Fibroblast of the aortic adventitia (primary cell): ENCODE measurements around the gene CR1L. TPM values are rescaled to one million over a fixed set of nuclear protein-coding genes. Genes with fewer than 3 reads are reported as not detected.
A peak's percentile ranks its signal among the peaks of the same experiment; 100 is the strongest.

Experiments
- DNase-seq: peaks from one replicate; pipeline ENCODE4 v3.0.0-alpha.2; 2010; ENCODE audit warnings: low read depth
- H3K4me3 ChIP-seq: 2 replicates; pipeline ENCODE4 v1.5.1; 2011; ENCODE audit warnings: low read depth, mild to moderate bottlenecking, control low read depth, low read length, moderate library complexity
- total RNA-seq: library from RNA; depleted of rRNA; stranded (reverse); fragments of >200 nt; gene quantifications from 2 replicates; pipeline ENCODE4 v1.2.3, GENCODE V29; 2012; ENCODE audit warnings: low replicate concordance
- TF ChIP-seq, protein P1 (sequence below): IDR thresholded peaks from 2 replicates; pipeline ENCODE4 v1.5.1; 2011; ENCODE audit warnings: mild to moderate bottlenecking, low read length, control low read depth, inconsistent platforms; ENCODE audit not compliant: insufficient read depth

The CR1L gene
- total RNA-seq, 1 donor: not detected

GRCh38 chr1:207752456-207752998, 107.6 kb downstream of the CR1L start:
- H3K4me3 ChIP-seq: peak overlapping the region; percentile 94
- DNase-seq: no peak
- TF ChIP-seq, protein P1, sequence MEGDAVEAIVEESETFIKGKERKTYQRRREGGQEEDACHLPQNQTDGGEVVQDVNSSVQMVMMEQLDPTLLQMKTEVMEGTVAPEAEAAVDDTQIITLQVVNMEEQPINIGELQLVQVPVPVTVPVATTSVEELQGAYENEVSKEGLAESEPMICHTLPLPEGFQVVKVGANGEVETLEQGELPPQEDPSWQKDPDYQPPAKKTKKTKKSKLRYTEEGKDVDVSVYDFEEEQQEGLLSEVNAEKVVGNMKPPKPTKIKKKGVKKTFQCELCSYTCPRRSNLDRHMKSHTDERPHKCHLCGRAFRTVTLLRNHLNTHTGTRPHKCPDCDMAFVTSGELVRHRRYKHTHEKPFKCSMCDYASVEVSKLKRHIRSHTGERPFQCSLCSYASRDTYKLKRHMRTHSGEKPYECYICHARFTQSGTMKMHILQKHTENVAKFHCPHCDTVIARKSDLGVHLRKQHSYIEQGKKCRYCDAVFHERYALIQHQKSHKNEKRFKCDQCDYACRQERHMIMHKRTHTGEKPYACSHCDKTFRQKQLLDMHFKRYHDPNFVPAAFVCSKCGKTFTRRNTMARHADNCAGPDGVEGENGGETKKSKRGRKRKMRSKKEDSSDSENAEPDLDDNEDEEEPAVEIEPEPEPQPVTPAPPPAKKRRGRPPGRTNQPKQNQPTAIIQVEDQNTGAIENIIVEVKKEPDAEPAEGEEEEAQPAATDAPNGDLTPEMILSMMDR: no peak

DNA sequence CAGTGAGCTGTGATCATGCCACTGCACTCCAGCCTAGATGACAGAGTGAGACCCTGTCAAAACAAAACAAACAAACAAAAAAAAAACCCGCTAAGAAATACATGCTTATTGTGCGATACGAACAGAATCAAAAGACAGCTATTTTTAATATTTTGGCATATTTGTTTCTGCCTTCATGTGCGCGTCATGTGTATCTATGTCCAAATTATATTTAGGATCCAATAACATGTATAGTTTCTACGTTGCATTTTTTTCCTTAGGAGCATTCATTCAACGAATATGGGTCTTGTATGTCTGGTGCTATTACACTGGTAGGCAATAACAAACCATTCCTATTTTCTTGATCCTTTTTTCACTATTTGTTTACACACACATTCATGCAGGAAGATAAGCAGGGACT, 108.7 kb downstream of the CR1L start:
- no peak for DNase-seq
- peak overlapping the region; percentile 94 for H3K4me3 ChIP-seq
- TF ChIP-seq, protein P1: no peak

GRCh38 chr1:207754011-207754410, 109.1 kb downstream of the CR1L start:
- H3K4me3 ChIP-seq: no peak overlapping the region
- TF ChIP-seq, protein P1: no peak
- no peak for DNase-seq

GRCh38 chr1:207754974-207755700, 110.2 kb downstream of the CR1L start:
- DNase-seq: peak; percentile 37
- H3K4me3 ChIP-seq: no peak overlapping the region
- TF ChIP-seq, protein P1: no peak

DNA sequence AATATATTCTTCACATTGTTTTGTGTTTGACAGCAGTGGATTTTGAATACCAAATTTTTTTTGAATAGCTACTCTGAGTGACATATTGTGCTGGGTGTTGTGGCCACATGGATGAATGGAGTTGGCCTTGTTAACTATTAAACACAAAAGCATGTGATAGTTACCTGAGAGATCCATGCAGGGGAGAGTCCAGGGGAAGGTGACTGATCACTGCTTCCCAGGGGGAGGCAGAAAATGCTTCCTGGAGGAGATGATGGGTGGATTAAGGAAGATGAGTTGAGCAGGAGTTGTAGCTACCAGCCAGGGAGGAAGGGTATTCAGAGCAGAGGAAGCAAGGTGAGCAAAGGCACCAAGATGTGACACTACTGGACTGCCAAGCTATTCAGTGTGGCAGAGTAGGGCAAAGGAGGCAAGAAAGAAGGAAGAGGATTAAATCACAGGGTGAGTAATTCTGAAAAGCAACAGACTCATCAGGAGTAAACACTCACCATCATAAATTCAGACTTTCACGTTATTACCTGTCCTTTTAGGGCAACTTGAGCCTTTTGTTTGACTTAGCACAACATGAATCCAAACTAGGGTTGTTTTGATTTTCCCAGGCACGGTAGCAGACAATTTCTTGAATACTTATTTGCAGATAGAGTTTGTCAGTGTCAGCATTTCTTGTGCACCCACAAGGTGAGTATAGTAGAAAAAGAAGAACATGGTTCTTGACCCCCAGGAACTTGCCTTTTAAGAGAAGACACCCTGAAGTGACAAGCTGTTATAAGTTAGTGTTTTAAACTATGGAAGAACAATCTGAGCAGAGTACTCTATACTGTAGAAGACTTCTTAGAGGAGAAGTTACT, 111.1 kb downstream of the CR1L start:
- TF ChIP-seq, protein P1: no peak
- H3K4me3 ChIP-seq: no peak overlapping the region
- no peak for DNase-seq

- DNase-seq: no peak
- TF ChIP-seq, protein P1: no peak
- H3K4me3 ChIP-seq: no peak overlapping the region
These were observed 117.7 kb downstream of the CR1L start for GRCh38 chr1:207762622-207763021.
